Bronchial epithelial cell (primary cell): ENCODE measurements around the gene UBE2V1. TPM values are rescaled to one million over a fixed set of nuclear protein-coding genes. Genes with fewer than 3 reads are reported as not detected.

Experiments used
- DNase-seq: peaks from one replicate; pipeline ENCODE4 v3.0.0-alpha.2; 2010; ENCODE audit warnings: low read depth
- FAIRE-seq: peaks from 2 replicates; lab custom pipeline; 2011; peaks lifted over from hg19 to GRCh38; lab: Jason Lieb, UNC
- H3K27me3 ChIP-seq: 2 replicates; pipeline ENCODE4 v1.5.1; 2011; ENCODE audit warnings: low read length; ENCODE audit not compliant: control insufficient read depth, insufficient read depth
- H3K36me3 ChIP-seq: 2 replicates; pipeline ENCODE4 v1.5.1; 2011; ENCODE audit warnings: low read length; ENCODE audit not compliant: control insufficient read depth, insufficient read depth
- H3K4me3 ChIP-seq: 2 replicates; pipeline ENCODE4 v1.5.1; 2011; ENCODE audit warnings: mild to moderate bottlenecking, low read depth, low read length, control low read depth
- total RNA-seq: library from RNA; depleted of rRNA; stranded (reverse); fragments of >200 nt; gene quantifications from 2 replicates; pipeline ENCODE4 v1.2.1, GENCODE V29; 2014
- TF ChIP-seq, protein P1 (sequence below): IDR thresholded peaks from 2 replicates; pipeline ENCODE4 v1.5.1; 2011; ENCODE audit warnings: mild to moderate bottlenecking, moderate library complexity, low read length, control low read depth, inconsistent platforms; ENCODE audit not compliant: insufficient read depth, severe bottlenecking

Gene UBE2V1
- total RNA-seq, 1 donor from 2014 or later, result 18.4 TPM

DNA sequence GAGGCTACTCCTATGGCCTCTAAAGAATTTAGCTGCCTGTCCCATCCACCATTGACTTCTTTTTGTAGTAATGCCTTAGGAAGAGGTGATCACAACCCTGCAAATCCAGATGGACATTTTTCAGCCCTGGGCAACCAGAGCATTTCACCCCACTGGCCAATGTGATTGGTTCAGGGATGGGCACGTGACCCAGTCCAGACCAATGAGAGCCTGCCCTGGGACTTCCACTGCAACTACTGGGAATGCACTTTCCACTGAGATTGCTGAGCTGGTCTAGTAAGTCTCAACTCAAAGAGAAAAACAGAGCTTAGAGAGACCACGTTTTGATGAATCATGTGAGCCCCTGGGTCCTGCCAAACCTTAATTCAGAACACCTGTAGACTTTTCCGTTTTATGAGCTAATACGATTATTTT is 8.9 kb upstream of the UBE2V1 start:
- DNase-seq (peak; percentile 55), FAIRE-seq (no peak)
- Histone ChIP-seq H3K4me3 (no peak overlapping the region), H3K27me3 (no peaks in the 10 kb centered on the region), H3K36me3 (peaks cover 13% of the 10 kb centered on the region)
- TF ChIP-seq, protein P1, sequence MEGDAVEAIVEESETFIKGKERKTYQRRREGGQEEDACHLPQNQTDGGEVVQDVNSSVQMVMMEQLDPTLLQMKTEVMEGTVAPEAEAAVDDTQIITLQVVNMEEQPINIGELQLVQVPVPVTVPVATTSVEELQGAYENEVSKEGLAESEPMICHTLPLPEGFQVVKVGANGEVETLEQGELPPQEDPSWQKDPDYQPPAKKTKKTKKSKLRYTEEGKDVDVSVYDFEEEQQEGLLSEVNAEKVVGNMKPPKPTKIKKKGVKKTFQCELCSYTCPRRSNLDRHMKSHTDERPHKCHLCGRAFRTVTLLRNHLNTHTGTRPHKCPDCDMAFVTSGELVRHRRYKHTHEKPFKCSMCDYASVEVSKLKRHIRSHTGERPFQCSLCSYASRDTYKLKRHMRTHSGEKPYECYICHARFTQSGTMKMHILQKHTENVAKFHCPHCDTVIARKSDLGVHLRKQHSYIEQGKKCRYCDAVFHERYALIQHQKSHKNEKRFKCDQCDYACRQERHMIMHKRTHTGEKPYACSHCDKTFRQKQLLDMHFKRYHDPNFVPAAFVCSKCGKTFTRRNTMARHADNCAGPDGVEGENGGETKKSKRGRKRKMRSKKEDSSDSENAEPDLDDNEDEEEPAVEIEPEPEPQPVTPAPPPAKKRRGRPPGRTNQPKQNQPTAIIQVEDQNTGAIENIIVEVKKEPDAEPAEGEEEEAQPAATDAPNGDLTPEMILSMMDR, result no peak

DNA sequence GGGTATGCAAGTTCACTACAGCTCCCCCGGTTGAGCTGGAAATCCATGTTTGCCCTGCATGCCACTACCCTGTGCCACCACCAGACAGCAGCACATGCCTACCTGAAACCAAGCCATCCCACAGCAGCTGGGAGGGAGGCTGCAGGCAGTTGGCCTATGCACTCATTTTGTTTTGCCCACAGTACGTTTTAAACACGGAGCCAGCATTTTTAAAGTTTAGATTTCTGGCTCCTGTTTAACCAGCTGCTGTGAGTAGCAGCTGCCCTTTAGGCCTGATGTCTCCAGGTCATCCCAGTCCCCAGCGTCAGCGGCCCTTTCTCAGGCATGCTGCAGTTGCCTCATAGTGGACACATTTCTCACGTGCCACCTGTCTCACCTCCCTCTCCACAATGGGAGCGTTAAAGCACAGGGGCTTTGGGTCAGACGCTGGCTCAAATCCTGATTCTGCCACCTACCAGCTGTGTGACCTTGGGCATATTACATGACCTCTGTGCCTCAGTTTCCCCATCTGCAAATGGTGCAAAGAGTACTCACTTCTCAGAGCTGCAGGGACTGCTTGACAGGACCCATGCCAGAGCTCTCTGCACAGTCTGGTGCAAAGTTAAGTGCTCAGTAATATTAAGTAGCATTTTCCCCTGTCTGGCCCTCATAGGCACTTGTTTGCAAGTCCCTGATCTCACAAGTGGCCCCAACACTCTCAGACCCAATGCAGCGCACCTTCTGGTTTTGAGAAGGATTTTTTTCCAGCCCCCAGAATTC is 8.2 kb upstream of the UBE2V1 start:
- Histone ChIP-seq H3K4me3 (no peak overlapping the region), H3K27me3 (no peaks in the 10 kb centered on the region), H3K36me3 (peaks cover 7% of the 10 kb centered on the region)
- DNase-seq, result peak; percentile 65
- TF ChIP-seq, protein P1, result peak; percentile 98
- FAIRE-seq, result no peak

DNA sequence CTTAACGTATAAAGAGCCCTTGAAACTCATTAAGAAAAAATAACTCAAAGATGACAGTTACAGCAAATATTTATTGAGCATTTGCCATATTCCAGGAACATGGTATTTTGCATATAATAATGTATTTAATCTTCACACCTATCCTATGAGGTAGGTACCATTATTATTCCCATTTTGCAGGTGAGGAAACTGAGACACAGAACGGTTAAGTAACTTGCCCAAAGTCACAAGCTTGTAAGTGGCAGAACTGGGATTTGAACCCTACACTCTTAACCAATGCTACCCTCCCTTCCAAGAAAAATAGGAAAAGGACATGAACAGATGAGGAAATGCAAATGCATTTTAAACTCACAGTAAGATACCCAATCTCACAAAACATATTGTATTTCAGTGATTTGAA is 5.3 kb upstream of the UBE2V1 start:
- no peak for FAIRE-seq
- no peaks in the 10 kb centered on the region for H3K27me3 ChIP-seq
- H3K4me3 ChIP-seq, result no peak overlapping the region
- no peak for DNase-seq
- TF ChIP-seq, protein P1, result no peak
- H3K36me3 ChIP-seq, result no peaks in the 10 kb centered on the region

DNA sequence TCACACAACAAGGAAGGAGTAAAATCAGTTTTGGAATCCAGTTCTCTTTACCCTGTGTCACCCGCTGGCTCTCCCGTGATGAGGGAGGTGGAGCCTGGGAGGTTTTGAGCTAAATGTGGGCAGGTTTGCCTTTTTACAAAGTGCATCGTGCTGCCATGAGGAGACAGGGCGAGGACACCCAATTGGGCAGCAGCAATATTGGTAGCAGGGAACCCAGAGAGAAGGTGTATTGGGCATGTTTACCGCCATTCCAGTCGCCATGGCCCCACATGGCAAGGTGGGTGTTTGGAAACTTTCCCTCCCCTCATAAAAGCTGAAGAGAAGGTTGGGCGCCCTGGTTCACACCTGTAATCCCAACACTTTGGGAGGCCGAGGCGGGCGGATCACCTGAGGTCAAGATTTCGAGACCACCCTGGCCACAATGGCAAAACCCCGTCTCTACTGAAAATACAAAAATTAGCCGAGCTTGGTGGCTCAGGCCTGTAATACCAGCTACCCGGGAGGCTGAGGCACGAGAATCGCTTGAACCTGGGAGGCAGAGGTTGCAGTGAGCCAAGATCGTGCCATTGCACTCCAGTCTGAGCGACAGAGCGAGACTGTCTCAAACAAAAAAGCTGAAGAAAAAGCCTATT is 3.5 kb upstream of the UBE2V1 start:
- Histone ChIP-seq H3K36me3 (no peaks in the 10 kb centered on the region), H3K4me3 (peak overlapping the region; percentile 31), H3K27me3 (no peaks in the 10 kb centered on the region)
- no peak for FAIRE-seq
- TF ChIP-seq, protein P1, result no peak
- no peak for DNase-seq

DNA sequence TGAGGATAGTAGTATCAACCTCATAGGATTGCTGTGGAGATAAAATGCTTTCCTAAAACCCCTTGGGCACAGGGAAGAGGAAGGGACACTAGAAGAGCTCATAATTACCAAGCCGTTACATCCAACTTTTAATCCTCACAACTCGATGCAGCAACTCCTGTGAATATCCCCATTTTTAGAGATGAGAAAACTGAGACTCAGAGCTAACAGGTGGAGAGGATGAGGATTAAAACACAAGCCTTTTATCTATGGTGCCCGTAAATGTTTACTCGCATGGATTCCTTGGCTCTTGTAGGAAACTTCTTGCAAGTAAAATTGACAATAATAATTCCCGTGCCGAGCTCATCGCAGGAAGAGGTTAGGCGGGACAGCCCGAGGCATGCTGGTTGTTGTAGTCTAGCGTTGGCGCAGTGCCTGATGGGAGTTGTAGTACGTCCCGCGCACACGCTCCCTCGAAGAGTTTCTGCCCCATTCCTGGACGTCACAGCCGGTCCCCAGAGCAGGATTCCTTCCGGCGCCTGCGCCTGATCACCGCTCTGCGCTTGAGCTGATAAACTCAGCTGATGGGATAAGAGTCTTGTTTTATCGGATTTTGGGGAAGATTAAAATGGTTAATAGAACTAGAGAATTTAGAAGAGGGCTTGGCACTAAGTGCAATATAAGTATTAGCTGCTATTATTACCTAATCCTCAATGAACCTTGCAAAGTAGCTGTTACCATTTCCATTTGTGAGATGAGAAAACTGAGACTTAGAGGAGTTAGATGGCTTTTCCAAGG is 2.8 kb upstream of the UBE2V1 start:
- H3K27me3 ChIP-seq, result no peaks in the 10 kb centered on the region
- H3K4me3 ChIP-seq, result peak overlapping the region; percentile 31
- no peaks in the 10 kb centered on the region for H3K36me3 ChIP-seq
- peak; percentile 91 for DNase-seq
- no peak for FAIRE-seq
- TF ChIP-seq, protein P1, result no peak
